Mucosa of descending colon (tissue), 3 donors: Measurements from ENCODE around the gene FBP1. TPM values are rescaled to one million over a fixed set of nuclear protein-coding genes. Genes with fewer than 3 reads are reported as not detected.

ENCODE experiments used
- ATAC-seq: fragments of 200-7000 bp; cut with Tn5 transposase; one replicate; pipeline ENCODE4 v1.9.1; 2020; ENCODE audit warnings: mild to moderate bottlenecking, moderate library complexity
- DNase-seq, 3 donors: peaks; one replicate each; pipeline ENCODE4 v3.0.0-alpha.2; 2020
- H3K36me3 ChIP-seq: fragments of 200-600 bp; one replicate; pipeline ENCODE4 v1.8.0; 2021; ENCODE audit warnings: low read depth, mild to moderate bottlenecking
- H3K4me1 ChIP-seq: fragments of 200-600 bp; one replicate; pipeline ENCODE4 v1.8.0; 2021; ENCODE audit warnings: low read depth, mild to moderate bottlenecking
- H3K4me3 ChIP-seq: fragments of 200-600 bp; one replicate; pipeline ENCODE4 v1.8.0; 2021; ENCODE audit warnings: mild to moderate bottlenecking
- H3K9me3 ChIP-seq: fragments of 200-600 bp; one replicate; pipeline ENCODE4 v1.8.0; 2021; ENCODE audit warnings: mild to moderate bottlenecking
- intact Hi-C, 2 donors: fragments of 100-400 bp; cut with DNase I in 1 of 2; cut with micrococcal nuclease in 1 of 2; formaldehyde crosslinking; loops; one replicate each; pipeline versions ENCODE4 v1.11.0 to v1.11.1; 2022; cut with DNase I, micrococcal nuclease
- total RNA-seq, 3 donors: library from RNA; stranded (reverse); fragmentation: NEBNext Ultra II Directional in 2 of 3; extraction: Animal tissue kit (Norgen Biotek cat#: 25700) in 2 of 3; gene quantifications; one replicate each; pipeline versions ENCODE4 v1.2.1 to v1.2.4, GENCODE V29; 2021 to 2023
- TF ChIP-seq, protein P1 (sequence below): fragments of 200-600 bp; IDR thresholded peaks from one replicate; pipeline ENCODE4 v1.8.0; 2022; ENCODE audit warnings: antibody characterized with exemption, mild to moderate bottlenecking
- donor health status: DM: no; HTN: no; CAD: no; lungs with moderate emphysema.
- donor health status: DM: no; HTN: no; CAD: no.
- donor health status: DM: no; HTN: yes; CAD: no.

FBP1 gene
- total RNA-seq, 3 donors from 2014 or later = 17.6 to 52.4 (median 48.6) TPM

DNA sequence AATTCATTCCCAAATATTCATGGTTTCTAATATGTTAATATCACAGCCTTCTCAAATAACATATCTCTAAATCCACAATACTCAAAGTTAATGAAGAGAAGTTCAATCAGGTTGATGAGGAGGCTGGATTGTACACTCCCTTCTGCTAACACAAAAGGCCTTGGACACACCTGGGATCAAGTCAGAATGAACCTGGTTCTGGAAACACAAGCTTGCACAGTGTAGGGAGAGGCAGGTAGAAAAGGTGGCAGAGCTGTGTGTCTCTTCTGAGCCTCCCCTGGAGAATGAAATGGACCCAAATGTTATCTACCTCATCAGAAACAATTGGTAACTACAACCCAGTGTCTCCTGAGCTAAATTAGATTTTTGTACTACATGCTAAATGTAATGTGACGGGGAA is 40.7 kb upstream of the FBP1 start:
- intact Hi-C loops = no loop called here
- no peak for ATAC-seq
- H3K4me3 ChIP-seq = no peak overlapping the region
- DNase-seq = no peak
- no peaks in the 10 kb centered on the region for H3K36me3 ChIP-seq
- H3K9me3 ChIP-seq = no peaks in the 10 kb centered on the region
- TF ChIP-seq, protein P1, sequence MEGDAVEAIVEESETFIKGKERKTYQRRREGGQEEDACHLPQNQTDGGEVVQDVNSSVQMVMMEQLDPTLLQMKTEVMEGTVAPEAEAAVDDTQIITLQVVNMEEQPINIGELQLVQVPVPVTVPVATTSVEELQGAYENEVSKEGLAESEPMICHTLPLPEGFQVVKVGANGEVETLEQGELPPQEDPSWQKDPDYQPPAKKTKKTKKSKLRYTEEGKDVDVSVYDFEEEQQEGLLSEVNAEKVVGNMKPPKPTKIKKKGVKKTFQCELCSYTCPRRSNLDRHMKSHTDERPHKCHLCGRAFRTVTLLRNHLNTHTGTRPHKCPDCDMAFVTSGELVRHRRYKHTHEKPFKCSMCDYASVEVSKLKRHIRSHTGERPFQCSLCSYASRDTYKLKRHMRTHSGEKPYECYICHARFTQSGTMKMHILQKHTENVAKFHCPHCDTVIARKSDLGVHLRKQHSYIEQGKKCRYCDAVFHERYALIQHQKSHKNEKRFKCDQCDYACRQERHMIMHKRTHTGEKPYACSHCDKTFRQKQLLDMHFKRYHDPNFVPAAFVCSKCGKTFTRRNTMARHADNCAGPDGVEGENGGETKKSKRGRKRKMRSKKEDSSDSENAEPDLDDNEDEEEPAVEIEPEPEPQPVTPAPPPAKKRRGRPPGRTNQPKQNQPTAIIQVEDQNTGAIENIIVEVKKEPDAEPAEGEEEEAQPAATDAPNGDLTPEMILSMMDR = no peak
- no peaks in the 10 kb centered on the region for H3K4me1 ChIP-seq

DNA sequence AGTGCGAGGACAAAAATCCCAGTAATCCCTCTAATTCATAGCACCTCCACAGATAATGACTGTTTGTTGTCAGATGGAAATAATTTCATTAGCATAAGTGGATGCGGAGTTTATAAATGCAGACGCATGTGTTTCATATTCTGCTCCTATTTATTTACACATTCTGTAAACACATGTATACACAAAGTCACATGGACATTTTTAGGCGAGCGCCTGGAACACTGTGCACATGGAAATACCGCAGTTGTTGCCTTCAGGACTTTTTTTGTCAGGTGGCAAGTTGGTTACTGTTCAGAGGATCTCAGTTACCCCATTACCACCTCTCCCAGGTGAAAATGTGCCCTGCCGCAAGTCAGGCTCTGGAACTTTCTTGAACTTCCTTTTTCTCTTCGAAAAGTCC is 40.3 kb upstream of the FBP1 start:
- TF ChIP-seq, protein P1 = no peak
- intact Hi-C loops = no loop called here
- no peak for ATAC-seq
- no peaks in the 10 kb centered on the region for H3K4me1 ChIP-seq
- DNase-seq = no peak
- H3K4me3 ChIP-seq = no peak overlapping the region
- H3K9me3 ChIP-seq = no peaks in the 10 kb centered on the region
- no peaks in the 10 kb centered on the region for H3K36me3 ChIP-seq

DNA sequence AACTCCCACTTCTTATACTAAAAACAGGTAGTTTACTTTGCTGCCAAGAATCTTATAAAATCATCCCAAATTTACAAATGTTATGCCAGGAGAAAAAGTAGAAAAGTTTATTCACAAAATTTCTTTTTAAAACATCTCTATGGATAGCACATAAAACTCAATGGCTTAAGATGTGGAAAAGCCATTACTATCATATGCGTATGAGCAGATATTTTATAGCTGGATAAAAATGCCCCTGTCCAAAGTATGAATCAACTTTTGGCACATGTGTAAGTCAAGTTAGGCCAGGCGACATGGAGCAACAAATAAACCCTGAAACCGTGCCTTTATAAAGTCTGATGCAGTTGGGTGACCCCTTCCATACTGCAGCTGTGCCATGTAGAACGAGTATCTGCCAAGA is 38.6 kb upstream of the FBP1 start:
- DNase-seq (no peak), ATAC-seq (no peak)
- Histone ChIP-seq H3K9me3 (no peaks in the 10 kb centered on the region), H3K4me3 (no peak overlapping the region), H3K36me3 (no peaks in the 10 kb centered on the region), H3K4me1 (no peaks in the 10 kb centered on the region)
- TF ChIP-seq, protein P1 = no peak
- intact Hi-C loops = no loop called here

DNA sequence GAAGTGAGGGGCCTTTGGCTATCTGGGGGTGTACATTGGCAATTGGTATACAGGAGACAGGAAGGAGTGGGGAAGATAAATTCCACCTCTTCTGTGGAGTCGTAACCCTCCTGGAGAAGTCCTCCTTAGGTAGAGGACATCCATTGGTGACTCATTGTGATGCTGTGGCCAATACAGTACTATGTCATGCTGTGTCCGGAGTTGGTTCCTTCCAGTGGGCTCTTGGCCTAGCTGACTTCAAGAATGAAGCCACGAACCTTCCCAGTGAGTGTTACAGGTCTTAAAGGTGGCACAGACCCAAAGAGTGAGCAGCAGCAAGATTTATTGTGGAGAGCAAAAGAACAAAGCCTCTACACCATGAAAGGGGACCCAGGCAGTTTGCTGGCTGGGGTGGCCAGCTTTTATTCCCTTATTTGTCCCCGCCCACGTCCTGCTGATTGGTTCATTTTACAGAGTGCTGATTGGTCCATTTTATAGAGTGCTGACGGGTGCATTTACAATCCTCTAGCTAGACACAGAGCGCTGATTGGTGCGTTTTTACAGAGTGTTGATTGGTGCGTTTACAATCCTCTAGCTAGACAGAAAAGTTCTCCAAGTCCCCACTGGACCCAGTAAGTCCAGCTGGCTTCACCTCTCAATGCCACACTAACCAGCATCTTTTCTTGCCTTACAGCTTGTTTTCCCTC is 37.3 kb upstream of the FBP1 start:
- no peaks in the 10 kb centered on the region for H3K4me1 ChIP-seq
- H3K9me3 ChIP-seq = no peaks in the 10 kb centered on the region
- intact Hi-C loops = no loop called here
- TF ChIP-seq, protein P1 = no peak
- ATAC-seq (no peak), DNase-seq (no peak)
- no peaks in the 10 kb centered on the region for H3K36me3 ChIP-seq
- H3K4me3 ChIP-seq = no peak overlapping the region

DNA sequence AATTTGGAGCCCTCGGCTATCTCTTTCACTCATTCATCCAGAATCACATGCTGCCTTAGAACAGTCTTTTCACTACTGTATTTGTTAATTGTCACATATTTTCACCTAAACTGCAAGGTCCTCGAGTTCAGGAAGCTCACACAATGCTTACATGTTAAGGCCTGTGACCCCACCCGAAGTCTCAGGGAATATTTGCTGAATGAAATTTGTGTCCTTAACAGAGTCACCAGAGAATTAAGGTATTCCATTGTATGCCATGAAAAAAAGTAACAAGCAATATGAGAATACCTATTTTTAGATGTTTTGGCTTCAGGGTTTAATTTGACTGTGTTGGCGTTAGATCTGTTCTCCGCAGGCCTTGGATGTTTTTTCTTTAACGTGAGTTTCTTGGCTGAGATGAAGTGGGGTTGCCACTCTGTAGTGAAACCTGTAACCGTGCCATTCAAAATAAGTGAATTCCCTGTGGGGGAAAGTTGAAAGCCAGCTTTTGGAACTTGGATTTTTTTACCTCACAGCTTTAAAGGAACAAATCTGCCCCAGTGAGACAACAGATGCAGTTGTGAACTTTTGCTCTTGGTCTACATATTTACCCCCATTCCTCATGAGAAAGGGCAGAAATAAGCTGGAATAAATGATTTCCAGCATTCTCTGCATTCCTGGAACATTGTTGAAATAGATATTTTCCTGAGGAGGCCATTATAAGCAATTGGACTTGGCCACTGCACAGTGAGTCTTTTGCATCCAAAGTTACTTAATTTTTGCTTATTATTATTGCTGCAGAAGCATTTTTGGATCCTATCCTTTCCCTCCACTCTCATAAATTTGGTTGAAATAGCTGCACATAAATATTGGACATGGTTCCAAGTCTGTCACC is 35.9 kb upstream of the FBP1 start:
- intact Hi-C loops = no loop called here
- no peak for ATAC-seq
- Histone ChIP-seq H3K4me3 (no peak overlapping the region), H3K36me3 (no peaks in the 10 kb centered on the region), H3K9me3 (no peaks in the 10 kb centered on the region), H3K4me1 (no peaks in the 10 kb centered on the region)
- TF ChIP-seq, protein P1 = no peak
- no peak for DNase-seq
